Endothelial cell of umbilical vein (primary cell): Measurements from ENCODE around the gene PTS.

Experiments used
- EZH2 ChIP-seq: IDR thresholded peaks from 2 replicates; pipeline ENCODE4 v1.6.1; 2012; ENCODE audit warnings: borderline replicate concordance, low read depth, mild to moderate bottlenecking, moderate library complexity, low read length, inconsistent platforms; ENCODE audit not compliant: severe bottlenecking
- GATA2 ChIP-seq: IDR thresholded peaks from 2 replicates; pipeline ENCODE4 v1.7.0; 2011; ENCODE audit warnings: low read depth, mild to moderate bottlenecking, moderate library complexity, mixed read lengths, low read length; ENCODE audit not compliant: insufficient read length, insufficient read depth
- POLR2A ChIP-seq: IDR thresholded peaks from 2 replicates; pipeline ENCODE4 v1.6.1; 2012; ENCODE audit warnings: low read depth, mild to moderate bottlenecking, control low read depth, low read length
- POLR2AphosphoS5 ChIP-seq: IDR thresholded peaks from 2 replicates; pipeline ENCODE4 v1.6.1; 2012; ENCODE audit warnings: low read depth, mild to moderate bottlenecking, control low read depth, low read length, moderate library complexity; ENCODE audit not compliant: insufficient read depth
- TF ChIP-seq, protein P1 (sequence below), 2 donors: IDR thresholded peaks; 1 replicate in 1 of 2; 2 replicates in 1 of 2; pipeline ENCODE4 v1.5.1; 2011; ENCODE audit warnings: low read length in 2 of 2, mild to moderate bottlenecking in 2 of 2, moderate library complexity in 2 of 2, control low read depth in 1 of 2, inconsistent platforms in 1 of 2, low read depth in 1 of 2; ENCODE audit not compliant: insufficient read depth in 1 of 2; ENCODE audit errors: extremely low read depth in 1 of 2

- TF ChIP-seq, protein P1, sequence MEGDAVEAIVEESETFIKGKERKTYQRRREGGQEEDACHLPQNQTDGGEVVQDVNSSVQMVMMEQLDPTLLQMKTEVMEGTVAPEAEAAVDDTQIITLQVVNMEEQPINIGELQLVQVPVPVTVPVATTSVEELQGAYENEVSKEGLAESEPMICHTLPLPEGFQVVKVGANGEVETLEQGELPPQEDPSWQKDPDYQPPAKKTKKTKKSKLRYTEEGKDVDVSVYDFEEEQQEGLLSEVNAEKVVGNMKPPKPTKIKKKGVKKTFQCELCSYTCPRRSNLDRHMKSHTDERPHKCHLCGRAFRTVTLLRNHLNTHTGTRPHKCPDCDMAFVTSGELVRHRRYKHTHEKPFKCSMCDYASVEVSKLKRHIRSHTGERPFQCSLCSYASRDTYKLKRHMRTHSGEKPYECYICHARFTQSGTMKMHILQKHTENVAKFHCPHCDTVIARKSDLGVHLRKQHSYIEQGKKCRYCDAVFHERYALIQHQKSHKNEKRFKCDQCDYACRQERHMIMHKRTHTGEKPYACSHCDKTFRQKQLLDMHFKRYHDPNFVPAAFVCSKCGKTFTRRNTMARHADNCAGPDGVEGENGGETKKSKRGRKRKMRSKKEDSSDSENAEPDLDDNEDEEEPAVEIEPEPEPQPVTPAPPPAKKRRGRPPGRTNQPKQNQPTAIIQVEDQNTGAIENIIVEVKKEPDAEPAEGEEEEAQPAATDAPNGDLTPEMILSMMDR (IDR thresholded peaks at IDR 0.05; ENCODE audit: extremely low read depth in 1 of 2, insufficient read depth in 1 of 2, low read depth in 1 of 2, low read length in 2 of 2), result no peak
- TF ChIP-seq EZH2 (no peak), POLR2A (no peak), POLR2AphosphoS5 (no peak), GATA2 (no peak)
Measured at GRCh38 chr11:112211536-112211935, 14.7 kb upstream of the PTS start.
